Progenitor cell of endocrine pancreas (in vitro differentiated cells): ENCODE results near the gene RBM5. TPM values are rescaled to one million over a fixed set of nuclear protein-coding genes. Genes with fewer than 3 reads are reported as not detected.

Experiments
- DNase-seq: peaks from one replicate; pipeline ENCODE4 v3.0.0; 2021; ENCODE audit warnings: low spot score; ENCODE audit not compliant: unreplicated experiment
- H3K27ac Mint-ChIP-seq: 2 replicates; pipeline ENCODE4 v1.8.0; 2021; ENCODE audit warnings: mild to moderate bottlenecking, moderate library complexity, mixed read lengths
- H3K27me3 Mint-ChIP-seq: 2 replicates; pipeline ENCODE4 v1.8.0; 2021; ENCODE audit warnings: mixed read lengths
- H3K36me3 Mint-ChIP-seq: 2 replicates; pipeline ENCODE4 v1.8.0; 2022; ENCODE audit warnings: mixed read lengths; ENCODE audit not compliant: insufficient read depth
- H3K4me1 Mint-ChIP-seq: 2 replicates; pipeline ENCODE4 v1.8.0; 2021; ENCODE audit warnings: low read depth, mixed read lengths
- H3K4me3 Mint-ChIP-seq: 2 replicates; pipeline ENCODE4 v1.8.0; 2021; ENCODE audit warnings: low read depth, mild to moderate bottlenecking, moderate library complexity, mixed read lengths
- H3K9me3 Mint-ChIP-seq: 2 replicates; pipeline ENCODE4 v1.8.0; 2021; ENCODE audit warnings: low read depth, mixed read lengths
- total RNA-seq: library from RNA; stranded (reverse); gene quantifications from 2 replicates; pipeline ENCODE4 v1.2.1, GENCODE V29; 2021
- TF ChIP-seq, protein P1 (sequence below): fragments of 200-600 bp; sonication (generic); IDR thresholded peaks from one replicate; pipeline ENCODE4 v1.5.0; 2021; ENCODE audit warnings: antibody characterized with exemption, mild to moderate bottlenecking; ENCODE audit not compliant: unreplicated experiment

The RBM5 gene
- total RNA-seq, 1 donor from 2014 or later: 322 TPM

DNA sequence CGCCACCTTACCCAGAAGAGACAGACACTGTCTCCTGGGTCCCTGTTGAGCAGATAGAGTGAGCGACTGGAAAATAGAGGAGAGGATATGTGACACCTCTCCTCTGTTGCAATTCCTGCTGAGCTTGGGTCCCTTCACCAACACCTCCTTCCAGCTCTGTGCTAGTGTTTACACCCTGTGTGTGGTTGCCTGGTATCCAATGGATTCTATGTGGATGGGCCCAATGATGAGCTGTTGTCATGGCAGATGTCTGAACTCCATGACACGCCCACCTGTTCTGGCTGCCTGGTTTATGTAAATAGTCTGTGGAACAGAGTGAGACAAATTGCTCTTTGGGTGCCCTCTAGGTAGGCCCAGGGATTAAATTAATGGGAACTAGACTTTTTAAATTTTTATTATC, 23.7 kb downstream of the RBM5 start:
- Mint-ChIP-seq H3K36me3 (peaks cover 52% of the 10 kb centered on the region), H3K27me3 (no peaks in the 10 kb centered on the region), H3K4me3 (no peak overlapping the region), H3K27ac (no peak overlapping the region), H3K9me3 (no peaks in the 10 kb centered on the region), H3K4me1 (no peaks in the 10 kb centered on the region)
- TF ChIP-seq, protein P1, sequence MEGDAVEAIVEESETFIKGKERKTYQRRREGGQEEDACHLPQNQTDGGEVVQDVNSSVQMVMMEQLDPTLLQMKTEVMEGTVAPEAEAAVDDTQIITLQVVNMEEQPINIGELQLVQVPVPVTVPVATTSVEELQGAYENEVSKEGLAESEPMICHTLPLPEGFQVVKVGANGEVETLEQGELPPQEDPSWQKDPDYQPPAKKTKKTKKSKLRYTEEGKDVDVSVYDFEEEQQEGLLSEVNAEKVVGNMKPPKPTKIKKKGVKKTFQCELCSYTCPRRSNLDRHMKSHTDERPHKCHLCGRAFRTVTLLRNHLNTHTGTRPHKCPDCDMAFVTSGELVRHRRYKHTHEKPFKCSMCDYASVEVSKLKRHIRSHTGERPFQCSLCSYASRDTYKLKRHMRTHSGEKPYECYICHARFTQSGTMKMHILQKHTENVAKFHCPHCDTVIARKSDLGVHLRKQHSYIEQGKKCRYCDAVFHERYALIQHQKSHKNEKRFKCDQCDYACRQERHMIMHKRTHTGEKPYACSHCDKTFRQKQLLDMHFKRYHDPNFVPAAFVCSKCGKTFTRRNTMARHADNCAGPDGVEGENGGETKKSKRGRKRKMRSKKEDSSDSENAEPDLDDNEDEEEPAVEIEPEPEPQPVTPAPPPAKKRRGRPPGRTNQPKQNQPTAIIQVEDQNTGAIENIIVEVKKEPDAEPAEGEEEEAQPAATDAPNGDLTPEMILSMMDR: no peak
- no peak for DNase-seq

DNA sequence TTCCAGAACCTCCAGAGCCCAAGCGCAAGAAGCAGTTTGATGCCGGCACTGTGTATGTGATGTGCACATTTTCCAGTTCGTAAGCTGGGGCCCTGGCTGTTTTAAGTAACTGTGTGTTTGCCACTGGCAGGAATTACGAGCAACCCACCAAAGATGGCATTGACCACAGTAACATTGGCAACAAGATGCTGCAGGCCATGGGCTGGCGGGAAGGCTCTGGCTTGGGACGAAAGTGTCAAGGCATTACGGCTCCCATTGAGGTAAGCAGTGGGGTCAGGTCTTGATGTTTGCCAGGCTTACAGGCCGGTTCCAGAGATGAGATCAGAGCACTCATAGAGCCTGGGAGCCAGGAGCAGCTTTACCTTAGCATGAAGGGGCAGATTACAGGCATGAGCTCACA, 28.4 kb downstream of the RBM5 start:
- Mint-ChIP-seq H3K27me3 (no peaks in the 10 kb centered on the region), H3K36me3 (peaks cover 34% of the 10 kb centered on the region), H3K27ac (no peak overlapping the region), H3K4me1 (no peaks in the 10 kb centered on the region), H3K4me3 (no peak overlapping the region), H3K9me3 (no peaks in the 10 kb centered on the region)
- no peak for DNase-seq
- TF ChIP-seq, protein P1: no peak

DNA sequence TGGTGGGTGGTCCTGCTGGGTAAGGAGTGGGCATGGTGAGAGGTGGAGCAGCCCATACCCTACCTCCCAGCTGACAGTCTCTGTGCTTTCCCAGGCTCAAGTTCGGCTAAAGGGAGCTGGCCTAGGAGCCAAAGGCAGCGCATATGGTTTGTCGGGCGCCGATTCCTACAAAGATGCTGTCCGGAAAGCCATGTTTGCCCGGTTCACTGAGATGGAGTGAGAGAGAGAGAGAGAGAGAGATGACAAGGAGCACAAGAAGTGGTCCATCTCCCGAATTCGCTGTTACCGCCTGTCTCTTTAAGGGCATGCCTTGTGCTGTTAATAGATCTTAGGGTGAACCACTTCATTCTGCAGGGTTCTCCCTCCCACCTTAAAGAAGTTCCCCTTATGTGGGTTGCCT, 29.5 kb downstream of the RBM5 start:
- TF ChIP-seq, protein P1: no peak
- Mint-ChIP-seq H3K27ac (no peak overlapping the region), H3K4me1 (peaks cover 7% of the 10 kb centered on the region), H3K9me3 (no peaks in the 10 kb centered on the region), H3K4me3 (no peak overlapping the region), H3K36me3 (peaks cover 32% of the 10 kb centered on the region), H3K27me3 (no peaks in the 10 kb centered on the region)
- DNase-seq: no peak

DNA sequence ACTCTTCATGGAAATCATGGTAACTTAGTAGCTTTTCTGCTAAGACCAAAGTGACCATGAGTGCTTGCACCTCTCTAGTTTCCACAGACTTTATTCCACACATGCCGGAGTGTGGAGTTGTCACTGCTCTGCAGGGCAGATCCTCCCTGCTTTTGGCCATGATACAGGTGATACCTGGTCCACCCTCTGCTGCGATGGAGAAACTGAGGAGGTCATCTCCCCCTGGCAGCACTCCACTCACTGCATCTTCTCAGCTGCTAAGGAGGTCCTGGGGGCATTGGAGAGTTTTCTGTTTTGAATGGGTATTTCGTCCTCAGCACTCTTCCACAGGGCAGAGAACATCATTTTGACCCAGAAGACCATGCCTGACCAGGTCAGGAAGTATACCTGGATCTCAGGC, 31.1 kb downstream of the RBM5 start:
- TF ChIP-seq, protein P1: no peak
- no peaks in the 10 kb centered on the region for H3K27me3 Mint-ChIP-seq
- peaks cover 14% of the 10 kb centered on the region for H3K4me1 Mint-ChIP-seq
- no peak overlapping the region for H3K27ac Mint-ChIP-seq
- DNase-seq: no peak
- H3K4me3 Mint-ChIP-seq: no peak overlapping the region
- H3K9me3 Mint-ChIP-seq: no peaks in the 10 kb centered on the region
- peaks cover 21% of the 10 kb centered on the region for H3K36me3 Mint-ChIP-seq

DNA sequence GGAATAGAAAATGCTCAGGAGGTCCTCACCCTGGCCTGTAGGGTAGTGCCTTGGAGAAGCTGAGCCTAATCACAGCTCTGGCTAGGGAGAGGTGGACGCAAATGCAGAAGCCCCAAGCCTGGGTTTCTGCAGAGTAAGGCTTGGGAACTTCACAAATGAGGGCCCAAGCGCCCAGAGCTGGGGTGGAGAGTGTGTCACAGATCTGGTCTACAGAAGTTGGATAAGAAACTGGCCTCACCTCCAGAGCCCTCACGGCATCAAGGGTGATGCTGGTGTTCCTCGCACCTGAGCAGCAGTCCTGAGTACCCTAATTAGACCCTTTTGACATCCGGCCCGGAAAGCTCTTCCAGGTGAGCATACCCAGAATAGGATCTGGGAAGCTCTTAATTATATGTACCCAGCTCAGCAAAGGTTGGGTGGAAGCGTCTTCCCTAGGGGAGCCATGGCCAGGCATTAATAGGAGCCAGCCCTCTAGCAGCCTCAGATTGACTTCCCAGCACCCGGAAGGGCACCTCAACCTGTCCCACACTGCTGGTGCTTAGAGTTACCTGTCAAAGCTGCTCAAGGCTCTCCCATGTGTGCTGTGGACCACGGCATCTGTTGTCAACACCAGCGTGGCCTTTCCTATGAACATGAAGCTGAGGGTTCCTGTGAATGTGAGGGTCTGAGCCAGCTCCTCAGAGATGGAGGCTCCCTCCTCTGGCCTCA, 31.8 kb downstream of the RBM5 start:
- TF ChIP-seq, protein P1: no peak
- no peak overlapping the region for H3K4me3 Mint-ChIP-seq
- H3K9me3 Mint-ChIP-seq: no peaks in the 10 kb centered on the region
- peak overlapping the region; percentile 62 for H3K27ac Mint-ChIP-seq
- H3K36me3 Mint-ChIP-seq: peaks cover 17% of the 10 kb centered on the region
- no peak for DNase-seq
- no peaks in the 10 kb centered on the region for H3K27me3 Mint-ChIP-seq
- peaks cover 15% of the 10 kb centered on the region for H3K4me1 Mint-ChIP-seq
